C1 segment of cervical spinal cord (tissue), 14 donors: ENCODE results near the gene KRTAP10-11.

Experiments used
- DNase-seq, 14 donors: peaks; one replicate each; lab custom pipeline; 2025; lab: John Stamatoyannopoulos, UW

Gene KRTAP10-11

DNA sequence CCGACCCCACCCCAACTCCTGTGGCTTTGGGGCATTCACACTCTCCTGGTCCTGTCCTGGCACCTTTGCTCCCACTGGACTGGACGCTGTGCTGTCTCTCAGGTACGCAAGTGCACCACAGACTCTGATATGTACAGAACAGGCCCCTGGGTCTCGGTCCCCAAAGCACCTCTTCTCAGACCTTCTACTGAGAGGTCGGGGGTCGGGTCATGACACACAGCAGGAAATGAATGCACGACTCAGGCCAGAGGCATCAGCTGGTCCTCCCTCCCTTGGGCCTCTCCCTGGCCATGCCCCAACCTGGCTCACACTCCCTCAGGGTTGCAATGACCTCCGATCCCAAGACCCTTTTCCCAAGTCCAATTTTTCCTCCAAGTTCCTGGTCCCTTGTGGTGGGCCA, 49.0 kb downstream of the KRTAP10-11 start:
- no peak for DNase-seq

DNA sequence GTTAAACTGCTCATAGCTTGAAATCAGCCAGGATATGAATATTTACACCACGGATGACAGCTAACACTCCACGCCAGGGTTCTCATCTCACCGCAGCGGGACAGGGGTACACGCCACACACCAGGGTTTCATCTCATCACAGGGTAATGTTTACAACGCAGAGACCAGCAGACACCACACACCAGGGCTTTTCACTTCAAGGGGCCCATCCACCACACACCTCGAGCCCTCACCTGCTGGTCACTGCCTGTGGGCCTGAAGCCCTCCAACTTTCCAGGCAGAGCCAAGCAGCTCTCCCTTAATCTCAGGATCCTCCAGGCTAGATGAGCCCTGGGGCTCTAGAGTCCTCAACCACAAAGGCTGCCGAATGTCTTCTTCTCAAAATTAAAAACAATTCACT, 49.4 kb downstream of the KRTAP10-11 start:
- no peak for DNase-seq

DNA sequence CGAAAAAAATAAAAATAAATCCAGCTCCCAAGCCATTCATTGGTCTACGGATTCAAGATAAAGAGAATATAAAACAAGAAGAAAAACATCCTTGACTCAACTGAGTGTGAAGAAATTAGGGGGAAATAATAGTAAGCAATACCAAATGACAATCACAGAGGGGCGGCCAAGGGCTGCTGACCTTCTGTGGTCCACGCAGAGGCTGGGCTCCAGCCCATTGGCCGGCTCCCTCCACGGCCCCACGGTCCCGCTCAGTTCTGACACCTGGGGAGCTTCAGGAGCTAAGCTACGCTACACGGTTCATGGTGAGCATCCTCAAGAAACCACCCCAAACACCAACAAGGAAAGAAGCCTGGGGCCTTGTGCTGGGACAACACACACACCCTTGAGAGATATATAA, 50.4 kb downstream of the KRTAP10-11 start:
- no peak for DNase-seq
